ENCODE measurements around the gene AOC2.

GRCh38 chr17:42849031-42849430 is 4.7 kb downstream of the AOC2 start:
- TF ChIP-seq CTCF (IDR thresholded peaks at IDR 0.05; ENCODE audit: low read depth, low read length, poor library complexity, severe bottlenecking) (no peak), EZH2phosphoT487 (IDR thresholded peaks at IDR 0.05; ENCODE audit: borderline replicate concordance, low read length) (no peak)

Measured in DOHH2 (cell line).